GM12874 (cell line): ENCODE measurements around the gene PMVK.

Experiments
- CTCF ChIP-seq: IDR thresholded peaks from 2 replicates; pipeline ENCODE4 v1.5.1; 2011; ENCODE audit warnings: low read depth, mild to moderate bottlenecking, control low read depth, low read length, moderate library complexity; ENCODE audit not compliant: insufficient read depth

Gene PMVK

GRCh38 chr1:154937988-154938386 lies 1.5 kb upstream of the PMVK start:
- TF ChIP-seq CTCF: no peak

- no peak; the same call in 1 of the 2 replicates for TF ChIP-seq CTCF
Observed at GRCh38 chr1:154937085-154937987, 817 bp upstream of the PMVK start.

- no peak for TF ChIP-seq CTCF
Observed at GRCh38 chr1:154935749-154936554, 567 bp downstream of the PMVK start.

GRCh38 chr1:154934358-154934948 lies 2.1 kb downstream of the PMVK start:
- TF ChIP-seq CTCF: no peak

- TF ChIP-seq CTCF: no peak
Observed at GRCh38 chr1:154931940-154932487, 4.5 kb downstream of the PMVK start.

GRCh38 chr1:154926201-154926600 lies 10.3 kb downstream of the PMVK start:
- no peak for TF ChIP-seq CTCF
